ENCODE data around the gene RAC2.

DNA sequence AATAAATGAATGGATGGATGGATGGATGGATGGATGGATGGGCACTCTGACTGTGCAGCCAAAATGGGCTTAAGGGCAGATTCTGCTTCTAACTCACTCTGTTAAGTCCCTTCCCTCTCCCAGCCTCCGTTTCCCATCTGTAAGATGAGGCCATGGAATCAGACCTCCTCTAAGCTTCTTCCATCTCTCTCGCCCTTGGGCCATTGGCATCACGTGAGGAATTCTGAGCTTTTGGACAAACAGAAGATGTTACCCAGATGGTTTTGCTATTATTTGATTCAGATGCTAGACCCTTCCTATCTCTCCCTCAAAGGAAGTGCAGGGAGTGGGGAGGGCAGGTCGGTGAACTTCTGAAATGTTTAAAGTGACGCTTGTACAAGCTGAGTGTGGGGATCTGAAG lies 34.2 kb upstream of the RAC2 start:
- TF ChIP-seq POLR2AphosphoS5 (IDR thresholded peaks at IDR 0.05; ENCODE audit: low read depth, low read length): no peak
- TF ChIP-seq POLR2A (IDR thresholded peaks at IDR 0.05; ENCODE audit: low read depth, low read length): no peak
- no peak for TF ChIP-seq TAF1 (IDR thresholded peaks at IDR 0.05; ENCODE audit: borderline replicate concordance, low read depth, low read length)
